ENCODE data around the gene GRK2. TPM values are rescaled to one million over a fixed set of nuclear protein-coding genes. Genes with fewer than 3 reads are reported as not detected.
"Not testable (repeated sequence)": the region's sequence is repeated elsewhere in the genome, so short reads cannot be mapped to it uniquely, and the experiment has no call there.

GRK2 gene
- total RNA-seq, 1 experiment from 2014 or later: 51.5 TPM

DNA sequence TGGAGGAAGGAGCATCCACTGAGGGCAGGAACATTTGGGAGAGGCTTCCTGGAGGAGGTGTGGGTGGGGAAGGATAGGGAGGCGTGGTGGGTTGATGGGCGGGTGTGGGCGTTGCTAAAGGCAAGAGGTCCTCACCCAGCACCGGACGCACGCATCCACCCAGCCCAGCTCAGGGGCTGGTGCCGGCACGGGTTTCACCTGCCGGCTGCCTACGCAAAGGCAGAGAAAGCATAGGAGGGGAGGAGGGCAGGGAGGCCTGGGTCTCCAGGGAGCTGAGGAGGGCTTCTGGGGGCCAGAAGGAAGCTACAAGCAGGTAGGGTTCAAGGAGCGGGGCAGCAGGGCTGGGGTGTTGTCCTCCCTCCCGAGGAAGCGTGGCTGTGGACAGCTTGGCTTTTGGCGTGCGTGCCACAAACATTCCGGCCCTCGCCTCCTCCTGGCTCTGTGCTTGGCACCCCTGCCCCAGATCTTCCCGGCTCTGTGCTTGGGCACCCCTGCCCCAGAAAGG lies 44.8 kb downstream of the GRK2 start:
- no peak for DNase-seq (ENCODE audit: low read depth)

DNA sequence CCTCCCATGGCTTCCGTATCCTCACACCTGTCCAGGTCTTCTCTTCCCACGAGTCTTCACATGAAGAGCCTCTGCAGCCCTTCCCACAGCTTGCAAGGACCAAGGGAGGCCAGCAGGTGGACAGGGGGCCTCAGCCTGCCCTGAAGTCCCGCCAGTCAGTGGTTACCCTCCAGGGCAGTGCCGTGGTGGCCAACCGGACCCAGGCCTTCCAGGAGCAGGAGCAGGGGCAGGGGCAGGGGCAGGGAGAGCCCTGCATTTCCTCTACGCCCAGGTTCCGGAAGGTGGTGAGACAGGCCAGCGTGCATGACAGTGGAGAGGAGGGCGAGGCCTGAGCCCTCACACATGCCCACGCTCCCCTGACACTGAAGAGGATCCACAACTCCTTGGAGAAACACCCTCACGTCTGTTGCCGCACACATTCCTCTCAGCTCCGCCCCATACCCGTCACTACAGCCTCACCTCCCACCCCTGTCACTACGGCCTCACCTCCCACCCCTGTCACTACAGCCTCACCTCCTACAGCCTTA lies 45.3 kb downstream of the GRK2 start:
- no peak for DNase-seq (ENCODE audit: low read depth)

DNA sequence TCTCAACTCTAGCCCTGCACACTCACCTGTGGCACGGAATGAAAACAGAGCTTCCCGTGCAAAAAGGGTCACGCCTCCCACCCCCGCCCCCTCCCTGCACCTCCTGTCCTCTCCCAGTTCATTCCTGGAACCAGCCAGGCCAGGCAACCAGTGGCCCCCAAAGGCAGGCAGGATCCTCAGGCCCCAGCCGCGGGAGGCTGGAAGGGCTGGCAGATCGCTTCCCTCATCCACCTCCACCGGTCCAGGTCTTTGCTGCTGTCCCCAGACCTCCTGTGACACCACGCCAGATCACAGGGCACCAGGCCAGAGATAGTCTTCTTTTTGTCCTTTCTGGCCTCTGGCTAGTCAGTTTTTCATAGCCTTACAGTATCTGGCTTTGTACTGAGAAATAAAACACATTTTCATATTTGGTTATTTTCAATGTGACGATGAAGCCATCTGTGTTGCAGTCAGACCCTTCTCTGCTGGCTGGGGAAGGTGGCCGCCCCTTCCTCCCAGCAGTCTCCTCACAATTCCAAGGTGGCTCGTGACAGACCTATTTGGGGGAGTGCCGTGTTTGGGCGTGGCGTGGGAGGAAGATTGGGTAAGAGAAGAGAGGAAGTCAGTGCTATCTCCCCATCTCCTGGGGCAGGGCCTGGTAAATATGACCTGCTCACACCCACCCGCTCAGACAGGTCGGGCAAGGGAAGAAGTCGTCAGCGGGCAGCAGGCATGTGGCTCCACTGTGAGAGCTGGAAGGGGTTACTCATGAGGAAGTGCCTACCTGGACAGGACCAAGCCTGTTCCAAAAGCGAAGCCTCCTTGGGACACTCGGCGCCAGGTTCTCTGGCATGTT lies 46.1 kb downstream of the GRK2 start:
- no peak for DNase-seq (ENCODE audit: low read depth)

DNA sequence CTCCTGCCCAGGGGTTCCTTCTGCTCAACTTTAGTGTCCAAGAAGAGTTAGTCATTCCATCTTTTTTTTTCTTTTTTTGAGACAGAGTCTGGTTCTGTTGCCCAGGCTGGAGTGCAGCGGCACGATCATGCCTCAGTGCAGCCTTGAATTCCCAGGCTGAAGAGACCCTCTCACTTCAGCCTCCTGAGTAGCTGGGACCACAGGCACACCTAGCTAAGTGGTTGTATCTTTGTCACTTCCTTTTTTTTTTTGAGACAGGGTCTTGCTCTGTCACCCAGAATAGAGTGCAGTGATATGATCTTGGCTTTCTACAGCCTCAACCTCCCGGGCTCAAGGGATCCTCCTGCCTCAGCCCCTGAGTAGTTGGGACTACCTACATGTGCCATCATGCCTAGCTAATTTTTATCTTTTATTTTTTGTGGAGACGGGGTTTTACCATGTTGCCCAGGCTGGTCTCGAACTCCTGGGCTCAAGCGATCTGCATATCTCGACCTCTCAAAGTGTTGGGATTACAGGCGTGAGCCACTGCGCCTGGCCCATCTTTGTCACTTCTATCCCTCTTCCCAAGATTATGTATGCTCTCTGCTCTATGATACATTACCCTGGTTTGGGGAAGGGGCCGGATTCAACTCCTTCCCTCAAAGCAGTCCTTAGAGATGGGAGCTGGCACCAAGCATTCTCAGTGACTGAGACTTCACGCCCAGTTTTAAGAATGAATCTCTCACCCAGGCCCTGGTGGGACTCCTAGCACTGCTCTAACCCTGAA lies 47.0 kb downstream of the GRK2 start:
- no peak for DNase-seq (ENCODE audit: low read depth)

DNA sequence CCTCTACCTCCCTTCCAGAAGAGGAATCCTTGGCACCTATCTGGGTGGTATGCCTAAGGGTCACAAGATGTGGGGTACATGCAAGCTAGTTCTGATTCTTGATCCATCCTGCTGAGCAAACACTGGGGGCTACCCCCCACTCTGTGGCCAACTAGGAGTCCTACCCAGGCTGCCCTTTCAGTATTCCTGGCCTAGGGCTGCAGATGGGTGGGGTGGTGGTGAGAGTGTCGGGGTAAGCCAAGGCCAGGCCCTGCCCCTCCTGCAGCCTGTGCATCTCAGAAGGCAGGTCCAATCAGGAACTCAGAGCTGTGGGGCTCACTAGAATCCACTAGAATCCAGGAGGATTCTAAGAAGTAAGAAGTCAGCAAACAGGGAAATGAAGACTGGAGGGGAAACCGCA lies 47.9 kb downstream of the GRK2 start:
- no peak for DNase-seq (ENCODE audit: low read depth)

DNA sequence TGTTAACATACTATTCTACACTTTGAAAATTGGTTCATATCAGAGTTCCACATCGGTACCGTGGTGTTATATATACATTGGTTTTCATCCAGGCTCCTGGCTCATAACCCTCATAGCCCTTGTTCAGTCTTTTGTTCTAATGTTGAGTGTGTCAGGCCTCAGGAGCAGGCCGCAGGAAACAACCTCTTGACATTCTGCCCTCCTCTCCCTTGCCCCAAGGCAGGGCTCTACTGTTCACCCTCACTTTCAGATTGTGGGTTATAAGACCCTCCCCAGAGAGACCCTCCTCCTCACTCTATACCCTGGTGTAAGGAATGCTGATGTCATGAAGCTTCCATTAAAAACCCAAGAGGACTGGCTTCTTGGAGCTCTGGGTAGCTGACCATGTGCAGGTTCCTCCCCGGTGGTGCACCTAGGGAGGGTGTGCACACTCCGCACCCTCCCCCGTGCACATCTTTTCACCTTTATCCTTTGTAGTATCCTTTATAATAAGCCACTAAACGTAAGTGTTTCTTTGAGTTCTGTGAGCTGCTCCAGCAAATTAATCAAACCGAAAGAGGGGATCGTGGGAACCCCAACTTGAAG lies 49.1 kb downstream of the GRK2 start:
- DNase-seq (ENCODE audit: low read depth): no peak

DNA sequence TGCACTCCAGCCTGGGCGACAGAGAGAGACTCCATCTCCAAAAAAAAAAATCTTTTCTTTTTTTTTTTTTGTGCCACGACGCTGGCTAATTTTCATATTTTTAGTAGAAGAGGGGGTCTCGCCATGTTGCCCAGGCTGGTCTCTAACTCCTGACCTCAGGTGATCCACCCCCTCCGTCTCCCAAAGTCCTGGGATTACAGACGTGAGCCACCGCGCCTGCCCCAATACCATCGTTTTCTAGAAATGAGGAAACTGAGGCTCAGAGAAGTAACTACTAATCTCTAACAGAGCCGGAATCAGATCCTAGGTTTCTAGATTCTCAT lies 50.6 kb downstream of the GRK2 start:
- no peak for DNase-seq (ENCODE audit: low read depth)

DNA sequence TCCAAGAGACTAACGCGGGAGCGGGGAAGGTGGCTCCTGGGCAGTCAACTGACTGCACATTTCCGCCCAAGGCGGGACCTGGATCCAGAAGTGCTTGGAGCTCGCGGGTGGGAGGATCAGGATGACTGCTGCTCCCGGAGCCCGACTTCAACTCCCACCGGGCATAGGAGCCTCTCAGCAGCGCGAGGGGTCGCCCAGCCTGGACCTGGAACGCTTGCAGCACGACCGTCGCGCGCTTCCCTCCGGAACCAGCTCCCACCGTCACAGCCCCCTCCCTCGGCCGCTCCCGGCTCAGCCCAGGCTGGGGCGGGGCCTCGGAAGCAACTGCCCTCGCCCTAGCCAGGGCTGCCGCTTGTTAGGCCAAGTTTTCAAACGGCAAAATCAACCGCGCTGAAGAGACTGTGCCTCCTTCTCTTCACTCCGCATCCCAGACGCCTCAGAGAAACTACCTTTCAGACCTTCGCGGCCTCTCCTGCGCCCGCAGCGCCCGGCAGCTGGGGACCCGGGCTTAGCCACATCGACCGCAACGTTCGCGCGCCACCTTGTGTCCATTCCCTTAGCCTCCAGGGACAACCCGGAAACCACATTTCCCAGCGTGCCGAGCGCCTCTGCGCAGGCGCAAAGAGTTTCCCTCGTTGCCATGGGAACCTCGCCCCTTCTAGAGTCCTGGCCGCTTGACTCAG lies 51.1 kb downstream of the GRK2 start:
- DNase-seq (ENCODE audit: low read depth): peak; percentile 93

DNA sequence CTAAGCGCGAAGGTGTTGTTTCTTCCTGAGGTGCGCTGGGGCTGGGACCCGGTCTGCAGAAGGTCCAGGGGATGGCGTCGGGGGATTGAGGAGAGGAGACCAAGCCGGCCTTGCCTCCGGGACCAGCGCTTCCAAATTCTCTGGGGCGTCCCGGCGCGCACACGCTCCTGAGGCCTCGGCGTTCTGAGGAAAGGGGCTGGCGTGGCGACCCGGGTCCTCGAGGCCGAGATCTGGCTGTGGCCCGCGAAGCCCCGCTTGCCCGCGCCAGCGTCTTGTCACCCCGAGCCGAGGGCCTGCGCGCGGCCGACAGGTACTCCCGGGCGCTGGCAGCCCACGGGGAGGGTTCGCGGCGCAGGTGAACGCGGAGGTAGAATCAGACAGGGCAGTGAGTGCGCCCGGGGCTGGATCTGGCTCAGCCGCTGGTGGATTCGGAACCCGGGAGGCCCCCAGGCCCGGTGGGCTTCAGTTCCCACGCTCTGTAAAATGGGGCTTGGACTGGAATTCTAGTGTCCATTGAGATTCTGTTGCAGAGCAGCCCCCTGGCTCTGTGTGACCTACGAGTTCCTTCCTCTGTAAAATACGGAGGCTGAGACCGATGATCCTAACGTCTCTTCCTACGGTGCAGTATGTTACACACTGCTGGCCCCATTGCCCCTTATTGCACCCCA lies 51.7 kb downstream of the GRK2 start:
- DNase-seq (ENCODE audit: low read depth): no peak

DNA sequence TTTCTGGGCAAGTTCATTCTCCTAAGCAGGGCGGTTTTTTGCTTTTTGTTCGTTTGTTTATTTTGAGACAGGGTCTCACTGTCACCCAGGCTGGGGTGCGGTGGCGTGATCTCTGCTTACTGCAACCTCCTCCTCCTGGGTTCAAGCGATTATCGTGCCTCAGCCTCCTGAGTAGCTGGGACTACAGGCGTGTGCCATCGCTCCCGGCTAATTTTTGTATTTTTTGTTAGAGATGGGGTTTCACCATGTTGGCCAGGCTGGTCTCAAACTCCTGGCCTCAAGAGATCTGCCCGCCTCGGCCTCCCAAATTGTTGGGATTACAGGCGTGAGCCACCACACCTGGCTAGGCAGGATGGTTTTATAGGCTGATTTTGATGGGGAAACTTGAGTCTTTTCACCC lies 52.6 kb downstream of the GRK2 start:
- DNase-seq (ENCODE audit: low read depth): not testable (repeated sequence)

DNA sequence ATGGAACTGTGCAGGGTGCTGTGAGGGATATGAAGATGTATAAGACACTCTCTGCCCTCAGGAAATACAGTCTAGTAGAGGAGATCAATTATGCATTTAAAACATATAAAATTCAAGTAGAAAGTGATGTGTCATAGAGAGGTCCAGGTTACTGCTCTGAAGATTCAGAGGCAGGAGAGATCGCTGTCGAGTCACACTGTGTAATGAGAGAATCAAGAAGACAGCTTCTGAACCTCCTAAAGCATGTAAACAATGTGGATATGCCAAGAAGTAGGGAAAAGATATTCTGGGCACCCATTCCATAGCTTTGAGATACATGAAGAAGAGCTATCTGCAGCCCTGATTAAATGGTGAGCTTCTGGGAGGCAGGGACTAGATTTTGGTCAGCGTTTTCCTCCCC lies 53.7 kb downstream of the GRK2 start:
- no peak for DNase-seq (ENCODE audit: low read depth)

DNA sequence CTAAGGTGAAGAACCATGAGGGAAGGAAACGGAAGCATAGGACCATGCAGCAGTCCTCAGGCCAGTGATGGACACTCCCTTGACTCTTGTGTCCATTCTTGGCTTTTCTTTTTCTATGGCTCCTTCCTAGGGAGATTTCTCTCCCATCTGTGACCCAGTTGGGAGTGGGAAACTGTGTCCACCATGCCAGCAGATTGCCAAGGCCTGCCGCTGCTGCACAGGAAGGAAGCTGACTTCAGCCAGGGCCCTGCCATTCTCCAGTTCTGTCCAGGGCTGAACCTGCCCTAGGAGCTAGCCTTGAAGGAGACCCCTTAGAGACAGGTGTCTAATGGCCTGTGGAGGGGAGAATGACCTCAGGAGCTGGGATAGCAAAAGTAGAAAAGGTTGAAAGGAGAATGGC lies 54.4 kb downstream of the GRK2 start:
- DNase-seq (ENCODE audit: low read depth): no peak

DNA sequence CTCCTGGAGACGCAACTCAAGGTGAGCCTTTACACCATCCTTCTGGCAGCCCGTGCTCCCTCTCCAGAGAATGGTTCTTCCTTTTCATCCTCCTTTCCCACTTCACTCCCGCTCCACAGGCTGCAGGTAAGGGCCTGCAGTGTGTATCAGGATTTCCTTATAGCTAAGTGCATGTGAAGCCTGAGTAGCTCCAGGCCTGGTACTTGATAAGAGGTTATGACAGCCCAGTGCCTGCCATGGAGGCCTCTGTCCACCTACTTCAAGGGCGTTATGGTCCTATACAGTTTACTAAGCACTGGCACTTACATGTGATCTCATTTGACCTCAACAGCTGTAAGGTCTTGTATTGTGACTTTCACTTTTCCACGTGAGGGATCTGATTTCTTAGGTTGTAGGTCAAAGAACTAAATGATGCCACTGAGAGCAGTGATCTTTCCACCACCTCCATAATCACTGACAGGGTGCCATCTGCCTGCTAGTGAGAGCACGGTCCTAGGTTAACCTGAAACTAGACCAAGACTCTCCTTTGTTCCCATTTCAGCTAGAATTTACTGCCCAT lies 55.1 kb downstream of the GRK2 start:
- DNase-seq (ENCODE audit: low read depth): no peak

DNA sequence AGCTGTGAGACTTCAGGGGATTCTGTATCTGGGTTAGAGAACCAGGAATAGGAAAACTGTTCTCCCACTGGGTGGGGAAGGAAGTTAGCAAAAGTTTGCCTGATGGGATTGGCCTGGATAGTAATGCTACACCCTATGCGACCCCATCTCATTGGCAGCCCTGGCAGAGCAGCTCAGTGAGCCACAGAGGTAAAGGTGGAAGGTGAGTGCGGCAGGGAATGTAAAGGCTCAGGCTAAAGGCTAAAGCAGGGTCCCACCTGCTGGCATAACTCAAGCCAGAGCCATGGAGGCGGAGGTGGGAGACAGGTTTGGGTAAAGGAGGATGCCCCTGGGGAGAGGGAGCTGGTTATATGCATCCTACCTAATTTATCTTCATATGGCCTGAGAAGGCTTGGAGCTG lies 55.8 kb downstream of the GRK2 start:
- no peak for DNase-seq (ENCODE audit: low read depth)

DNA sequence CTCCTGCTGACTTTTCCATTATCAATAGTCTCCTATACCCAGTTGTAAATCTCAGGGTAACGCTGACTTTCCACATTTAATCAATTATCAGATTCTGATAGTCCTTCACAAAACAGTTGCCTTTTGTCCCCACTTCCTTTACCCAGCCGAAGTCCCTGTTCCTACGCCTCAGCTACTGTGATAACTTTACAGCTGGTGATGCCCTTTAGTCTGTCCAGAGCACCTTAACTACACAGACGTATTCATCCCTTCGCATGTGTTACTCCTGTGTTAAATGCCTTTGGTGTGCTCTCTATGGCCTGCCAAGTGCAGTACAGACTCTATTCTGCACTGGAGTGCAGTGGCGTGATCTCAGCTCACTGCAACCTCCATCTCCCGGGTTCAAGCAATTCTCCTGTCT lies 57.3 kb downstream of the GRK2 start:
- DNase-seq (ENCODE audit: low read depth): no peak

DNA sequence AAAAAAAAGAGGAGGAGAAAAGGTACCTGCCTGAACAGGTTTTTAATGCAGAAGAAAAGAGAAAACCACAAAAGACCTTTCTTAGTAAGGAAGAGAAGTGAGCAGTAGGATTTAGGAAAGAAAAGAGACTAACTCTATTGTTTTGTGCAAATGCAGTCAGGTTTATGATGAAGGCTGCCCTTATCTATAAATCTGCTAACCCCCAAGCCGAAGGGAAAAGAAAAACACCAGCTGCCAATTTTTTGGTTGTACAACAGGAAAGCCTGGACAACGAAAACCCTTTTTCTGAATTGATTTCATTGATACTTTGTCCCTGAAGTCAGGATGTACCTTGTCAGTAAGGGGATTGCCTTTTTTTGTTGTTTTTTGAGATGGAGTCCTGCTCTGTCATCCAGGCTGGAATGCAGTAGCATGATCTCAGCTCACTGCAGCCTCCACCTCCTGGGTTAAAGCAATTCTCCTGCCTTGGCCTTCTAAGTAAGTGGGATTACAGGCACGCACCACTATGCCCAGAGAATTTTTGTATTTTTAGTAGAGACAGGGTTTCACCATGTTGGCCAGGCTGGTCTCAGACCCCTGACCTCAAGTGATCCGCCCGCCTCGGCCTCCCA lies 65.9 kb downstream of the GRK2 start:
- no peak for DNase-seq (ENCODE audit: low read depth)

Data from HT1080 (cell line).